Measurements from ENCODE around the gene CNOT10.
"Not testable (repeated sequence)": the region's sequence is repeated elsewhere in the genome, so short reads cannot be mapped to it uniquely, and the experiment has no call there.

- not testable (repeated sequence) for TF ChIP-seq POLR2A, CTCF (IDR thresholded peaks at IDR 0.05)
These were observed 15.8 kb upstream of the CNOT10 start for GRCh38 chr3:32669226-32669625.

All from esophagus squamous epithelium (tissue), 4 donors.